IPS-20b (cell line): Measurements from ENCODE around the gene KLK3.

Source experiments
- H3K27ac ChIP-seq: one replicate; pipeline ENCODE4 v1.5.1; 2013; ENCODE audit warnings: low read length
- H3K27me3 ChIP-seq: 2 replicates; pipeline ENCODE4 v1.6.1; 2013; ENCODE audit warnings: mild to moderate bottlenecking, low read length, inconsistent platforms; ENCODE audit not compliant: insufficient read depth
- H3K36me3 ChIP-seq: 2 replicates; pipeline ENCODE4 v1.6.1; 2013; ENCODE audit warnings: low read depth, mild to moderate bottlenecking, inconsistent platforms, low read length, moderate library complexity; ENCODE audit not compliant: insufficient read depth
- H3K4me1 ChIP-seq: 2 replicates; pipeline ENCODE4 v1.6.1; 2013; ENCODE audit warnings: mild to moderate bottlenecking, control low read depth, inconsistent platforms, low read length, moderate library complexity; ENCODE audit not compliant: insufficient read depth
- H3K4me3 ChIP-seq: 2 replicates; pipeline ENCODE4 v1.5.1; 2013; ENCODE audit warnings: mild to moderate bottlenecking, low read length, inconsistent platforms
- H3K9ac ChIP-seq: 2 replicates; pipeline ENCODE4 v1.6.1; 2013; ENCODE audit warnings: low read depth, mild to moderate bottlenecking, inconsistent platforms, low read length, moderate library complexity
- H3K9me3 ChIP-seq: 2 replicates; pipeline ENCODE4 v1.6.1; 2013; ENCODE audit warnings: mild to moderate bottlenecking, low read depth, low read length, inconsistent platforms; ENCODE audit not compliant: insufficient read depth

KLK3 gene

DNA sequence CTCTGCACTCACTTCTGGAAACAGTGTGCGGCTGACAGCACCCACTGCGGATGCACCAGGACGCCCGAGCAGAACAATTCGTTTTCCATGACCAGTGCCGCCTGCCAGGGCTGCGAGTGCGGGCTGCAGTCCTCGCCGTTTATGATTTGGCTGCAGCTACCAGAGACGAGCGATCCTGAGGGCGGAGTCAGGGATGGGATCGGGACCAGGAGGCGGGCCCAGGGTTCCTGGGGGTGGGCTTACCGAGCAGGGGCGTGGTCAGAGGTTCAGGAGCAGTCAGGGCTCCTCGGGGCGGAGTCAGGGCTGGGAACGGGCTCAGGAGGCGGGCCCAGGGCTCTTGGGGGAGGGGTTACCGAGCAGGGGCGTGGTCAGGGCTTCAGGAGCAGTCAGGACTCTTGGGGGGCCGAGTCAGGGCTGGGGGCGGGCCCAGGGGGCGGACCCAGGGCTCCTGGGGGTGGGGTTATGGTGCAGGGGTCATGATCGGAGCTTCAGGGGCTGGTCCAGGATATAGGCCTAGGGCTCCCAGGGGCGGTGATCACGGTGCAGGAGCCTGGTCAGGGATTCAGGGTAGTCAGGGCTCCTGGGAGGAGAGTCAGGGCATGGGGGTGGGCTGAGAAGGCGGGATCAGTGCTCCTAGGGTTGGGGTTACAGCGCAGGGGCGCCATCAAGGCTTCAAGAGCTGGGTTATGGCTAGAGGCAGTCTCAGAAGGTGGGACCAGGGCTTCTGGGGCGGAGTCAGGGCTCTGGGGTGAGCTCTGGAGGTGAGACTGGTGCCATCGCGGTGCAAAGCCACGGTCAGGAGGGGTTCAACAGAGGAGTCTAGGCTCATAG is 54.7 kb downstream of the KLK3 start:
- peak overlapping the region; percentile 54; the same call in 1 of the 2 replicates for H3K9ac ChIP-seq
- peaks cover 3% of the 10 kb centered on the region; the same call in 1 of the 2 replicates for H3K9me3 ChIP-seq
- H3K27me3 ChIP-seq, result peaks cover 61% of the 10 kb centered on the region
- H3K36me3 ChIP-seq, result no peaks in the 10 kb centered on the region
- H3K4me3 ChIP-seq, result peak overlapping the region; percentile 69
- H3K27ac ChIP-seq, result no peak overlapping the region
- H3K4me1 ChIP-seq, result no peaks in the 10 kb centered on the region
